SK-N-SH (cell line): ENCODE measurements around the gene CCDC149. TPM values are rescaled to one million over a fixed set of nuclear protein-coding genes. Genes with fewer than 3 reads are reported as not detected.

ENCODE experiments used
- CTCF ChIA-PET: fragments of 300-600, 350-600 bp; formaldehyde crosslinking; extraction: SDS; loops from one replicate; lab custom pipeline; 2021; lab: Yijun Ruan, JAX
- POLR2A ChIA-PET: fragments of 350-600 bp; sonication (Branson Sonifier 250); formaldehyde crosslinking; extraction: SDS; loops from one replicate; lab custom pipeline; 2020; ENCODE audit warnings: antibody characterized with exemption, inconsistent platforms; lab: Yijun Ruan, JAX
- DNase-seq: peaks from one replicate; pipeline ENCODE4 v3.0.0; 2012
- H2AFZ ChIP-seq: fragments of 200-600 bp; sonication (generic); 2 replicates; pipeline ENCODE4 v1.8.1; 2016; ENCODE audit warnings: antibody characterized with exemption, mild to moderate bottlenecking, low read depth
- H3F3A ChIP-seq: fragments of 200-600 bp; sonication (generic); replicated peaks from 2 replicates; pipeline ENCODE3; 2016; ENCODE audit warnings: antibody characterized with exemption, mild to moderate bottlenecking; ENCODE audit not compliant: insufficient read depth
- H3K27ac ChIP-seq, 2 experiments: fragments of 200-500 bp in 1 of 2; fragments of 200-600 bp in 1 of 2; sonication (Bioruptor generic) in 1 of 2; sonication (generic), shearing (Covaris generic) in 1 of 2; 2 replicates each; pipeline versions ENCODE4 v1.5.1 to v1.6.1; 2014 to 2016; ENCODE audit warnings: low read depth in 2 of 2, inconsistent platforms in 1 of 2, low read length in 1 of 2, mild to moderate bottlenecking in 1 of 2, mixed read lengths in 1 of 2
- H3K27me3 ChIP-seq: fragments of 200-600 bp; sonication (generic), shearing (Covaris generic); 2 replicates; pipeline ENCODE4 v1.6.1; 2016; ENCODE audit warnings: mixed run types; ENCODE audit not compliant: insufficient read depth
- H3K36me3 ChIP-seq, 2 experiments: fragments of 200-500 bp in 1 of 2; fragments of 200-600 bp in 1 of 2; sonication (Bioruptor generic) in 1 of 2; sonication (generic) in 1 of 2; replicated peaks in 1 of 2; 2 replicates each; pipeline versions ENCODE3 to v1.5.1; 2014 to 2016; ENCODE audit warnings: low read length in 1 of 2, mild to moderate bottlenecking in 1 of 2; ENCODE audit not compliant: insufficient read depth in 2 of 2, control insufficient read depth in 1 of 2
- H3K4me1 ChIP-seq, 2 experiments: fragments of 200-500 bp in 1 of 2; fragments of 200-600 bp in 1 of 2; sonication (Bioruptor generic) in 1 of 2; sonication (generic), shearing (Covaris generic) in 1 of 2; 2 replicates each; pipeline versions ENCODE4 v1.5.1 to v1.6.1; 2014 to 2016; ENCODE audit warnings: low read depth in 1 of 2, low read length in 1 of 2, mixed run types in 1 of 2; ENCODE audit not compliant: insufficient read depth in 2 of 2, control insufficient read depth in 1 of 2
- H3K4me2 ChIP-seq: fragments of 200-600 bp; sonication (generic), shearing (Covaris generic); 2 replicates; pipeline ENCODE4 v1.6.1; 2017; ENCODE audit warnings: mixed run types
- H3K4me3 ChIP-seq, 2 experiments: fragments of 200-500 bp in 1 of 2; fragments of 200-600 bp in 1 of 2; sonication (Bioruptor generic) in 1 of 2; sonication (generic), shearing (Covaris generic) in 1 of 2; 2 replicates each; pipeline versions ENCODE4 v1.5.1 to v1.8.1; 2014 to 2016; ENCODE audit warnings: low read depth in 2 of 2, inconsistent platforms in 1 of 2, low read length in 1 of 2, mild to moderate bottlenecking in 1 of 2, mixed read lengths in 1 of 2, moderate library complexity in 1 of 2
- H3K79me2 ChIP-seq: fragments of 200-600 bp; sonication (generic); 2 replicates; pipeline ENCODE4 v1.8.1; 2017; ENCODE audit warnings: mild to moderate bottlenecking; ENCODE audit not compliant: insufficient read depth
- H3K9ac ChIP-seq: fragments of 200-600 bp; sonication (generic); 2 replicates; pipeline ENCODE4 v1.6.1; 2017; ENCODE audit warnings: mixed run types
- H3K9me2 ChIP-seq: fragments of 200-600 bp; sonication (generic); 2 replicates; pipeline ENCODE4 v1.6.1; 2017; ENCODE audit warnings: mixed run types
- H3K9me3 ChIP-seq: fragments of 200-600 bp; sonication (generic); 2 replicates; pipeline ENCODE4 v1.6.1; 2017; ENCODE audit warnings: mixed run types, mild to moderate bottlenecking, moderate library complexity
- H4K20me1 ChIP-seq: fragments of 200-600 bp; sonication (generic); 2 replicates; pipeline ENCODE4 v1.6.1; 2017; ENCODE audit warnings: mild to moderate bottlenecking, mixed run types; ENCODE audit not compliant: insufficient read depth
- CTCF ChIP-seq: fragments of 200-600 bp; sonication (generic); IDR thresholded peaks from 2 replicates; pipeline ENCODE4 v1.6.1; 2017; ENCODE audit warnings: antibody characterized with exemption, mild to moderate bottlenecking, moderate library complexity
- ELF1 ChIP-seq: IDR thresholded peaks from 2 replicates; pipeline ENCODE4 v1.4.0; 2012
- EP300 ChIP-seq, 2 experiments: IDR thresholded peaks; 2 replicates each; pipeline versions ENCODE4 v1.4.0 to v1.6.1; 2012; ENCODE audit warnings: borderline replicate concordance in 1 of 2, low read depth in 1 of 2, low read length in 1 of 2
- EZH2phosphoT487 ChIP-seq: fragments of 200-600 bp; sonication (generic); IDR thresholded peaks from 2 replicates; pipeline ENCODE4 v1.6.1; 2017; ENCODE audit warnings: low read depth, mixed run types, mild to moderate bottlenecking, antibody characterized with exemption, moderate library complexity, borderline replicate concordance
- FOXJ3 ChIP-seq: sonication (generic); formaldehyde crosslinking; IDR thresholded peaks from 2 replicates; pipeline ENCODE4 v1.5.1; 2020; ENCODE audit warnings: mild to moderate bottlenecking, missing genetic modification reagents
- GABPA ChIP-seq: IDR thresholded peaks from 2 replicates; pipeline ENCODE4 v1.4.0; 2012; ENCODE audit warnings: low read depth, mild to moderate bottlenecking
- GATA2 ChIP-seq: sonication (generic); formaldehyde crosslinking; IDR thresholded peaks from 2 replicates; pipeline ENCODE4 v1.5.0; 2020; ENCODE audit warnings: mild to moderate bottlenecking, missing genetic modification reagents
- JUND ChIP-seq: IDR thresholded peaks from 2 replicates; pipeline ENCODE4 v1.4.0; 2012
- MAX ChIP-seq: IDR thresholded peaks from 2 replicates; pipeline ENCODE4 v1.4.0; 2012; ENCODE audit warnings: low read depth
- MEF2A ChIP-seq: IDR thresholded peaks from 2 replicates; pipeline ENCODE4 v1.4.0; 2012; ENCODE audit warnings: low read depth, borderline replicate concordance
- MXI1 ChIP-seq: IDR thresholded peaks from 2 replicates; pipeline ENCODE4 v1.6.1; 2012; ENCODE audit warnings: mild to moderate bottlenecking, low read depth, low read length, improper control_type of control experiment
- NFIC ChIP-seq: IDR thresholded peaks from 2 replicates; pipeline ENCODE4 v1.4.0; 2012; ENCODE audit warnings: borderline replicate concordance
- POLR2AphosphoS5 ChIP-seq: IDR thresholded peaks from 2 replicates; pipeline ENCODE4 v1.6.1; 2012; ENCODE audit warnings: low read depth, low read length
- RAD21 ChIP-seq: IDR thresholded peaks from 2 replicates; pipeline ENCODE4 v1.6.1; 2012; ENCODE audit warnings: mild to moderate bottlenecking, low read length
- REST ChIP-seq: IDR thresholded peaks from 2 replicates; pipeline ENCODE4 v1.6.1; 2012; ENCODE audit warnings: mild to moderate bottlenecking, low read depth, low read length, moderate library complexity
- RFX5 ChIP-seq: IDR thresholded peaks from 2 replicates; pipeline ENCODE4 v1.6.1; 2012; ENCODE audit warnings: mild to moderate bottlenecking, improper control_type of control experiment, low read length
- RXRA ChIP-seq: IDR thresholded peaks from 2 replicates; pipeline ENCODE4 v1.4.0; 2012; ENCODE audit warnings: low read depth, mild to moderate bottlenecking, borderline replicate concordance
- TAF1 ChIP-seq: IDR thresholded peaks from 2 replicates; pipeline ENCODE4 v1.6.1; 2012; ENCODE audit warnings: low read depth, mild to moderate bottlenecking, low read length, moderate library complexity, borderline replicate concordance
- TCF12 ChIP-seq: IDR thresholded peaks from 2 replicates; pipeline ENCODE4 v1.4.0; 2012
- TEAD4 ChIP-seq: IDR thresholded peaks from 2 replicates; pipeline ENCODE4 v1.4.0; 2012; ENCODE audit warnings: mild to moderate bottlenecking, borderline replicate concordance; ENCODE audit not compliant: insufficient read depth
- USF1 ChIP-seq: IDR thresholded peaks from 2 replicates; pipeline ENCODE4 v1.4.0; 2012; ENCODE audit warnings: low read depth, borderline replicate concordance
- WGBS: methylation state at CpG from one replicate; pipeline ENCODE4 v1.1.6; 2017; ENCODE audit warnings: low lambda C conversion rate; 5-methylcytosine and 5-hydroxymethylcytosine counted together
- polyA plus RNA-seq, 3 experiments: library from polyadenylated mRNA; depleted of rRNA; stranded (reverse); fragments of >200 nt; gene quantifications; 2 replicates each; pipeline ENCODE4 v1.2.3, GENCODE V29; 2012
- TF ChIP-seq, protein P1 (sequence below): IDR thresholded peaks from 2 replicates; pipeline ENCODE4 v1.4.0; 2012; ENCODE audit warnings: low read depth, borderline replicate concordance

Gene CCDC149
- polyA plus RNA-seq, 1 of the 3 experiments (the other 2 are of a cell fraction), result 5.5 TPM

DNA sequence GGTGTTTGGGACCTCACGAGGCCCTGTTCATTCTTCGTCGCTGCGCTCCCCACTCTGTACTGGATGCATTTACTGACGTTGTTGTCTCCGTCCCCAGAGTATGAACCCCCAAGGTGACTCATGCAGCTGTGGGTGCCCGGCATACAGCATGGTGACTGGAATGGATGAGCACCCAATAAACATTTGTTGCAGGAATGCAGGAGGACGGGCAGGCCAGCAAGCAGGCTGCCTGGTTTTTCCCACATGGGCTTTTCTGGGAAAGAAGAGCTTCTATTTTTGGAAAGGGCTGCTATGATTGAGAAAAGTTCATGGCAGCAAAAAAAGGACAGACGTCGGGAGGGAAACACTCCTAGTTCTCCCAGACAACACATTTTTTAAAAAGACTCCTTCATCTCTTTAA, 118.4 kb downstream of the CCDC149 start (continued):
- TF ChIP-seq, protein P1, sequence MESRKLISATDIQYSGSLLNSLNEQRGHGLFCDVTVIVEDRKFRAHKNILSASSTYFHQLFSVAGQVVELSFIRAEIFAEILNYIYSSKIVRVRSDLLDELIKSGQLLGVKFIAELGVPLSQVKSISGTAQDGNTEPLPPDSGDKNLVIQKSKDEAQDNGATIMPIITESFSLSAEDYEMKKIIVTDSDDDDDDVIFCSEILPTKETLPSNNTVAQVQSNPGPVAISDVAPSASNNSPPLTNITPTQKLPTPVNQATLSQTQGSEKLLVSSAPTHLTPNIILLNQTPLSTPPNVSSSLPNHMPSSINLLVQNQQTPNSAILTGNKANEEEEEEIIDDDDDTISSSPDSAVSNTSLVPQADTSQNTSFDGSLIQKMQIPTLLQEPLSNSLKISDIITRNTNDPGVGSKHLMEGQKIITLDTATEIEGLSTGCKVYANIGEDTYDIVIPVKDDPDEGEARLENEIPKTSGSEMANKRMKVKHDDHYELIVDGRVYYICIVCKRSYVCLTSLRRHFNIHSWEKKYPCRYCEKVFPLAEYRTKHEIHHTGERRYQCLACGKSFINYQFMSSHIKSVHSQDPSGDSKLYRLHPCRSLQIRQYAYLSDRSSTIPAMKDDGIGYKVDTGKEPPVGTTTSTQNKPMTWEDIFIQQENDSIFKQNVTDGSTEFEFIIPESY, result no peak
- TF ChIP-seq TCF12 (peak; percentile 34), RAD21 (no peak), MAX (0 out of 2 replicates have a peak, but pooled peaks have one; percentile 23), POLR2AphosphoS5 (no peak), GATA2 (no peak), USF1 (no peak), TEAD4 (no peak), RFX5 (no peak), MEF2A (peak; percentile 60; the same call in 1 of the 2 replicates), RXRA (0 out of 2 replicates have a peak, but pooled peaks have one; percentile 15), EP300 (IDR thresholded peaks at IDR 0.05; ENCODE audit: borderline replicate concordance in 1 of 2, low read depth in 1 of 2, low read length in 1 of 2) (no peak), ELF1 (no peak), MXI1 (no peak), JUND (peak; percentile 44; the same call in 1 of the 2 replicates)

GRCh38 chr4:24794051-24794450, 118.8 kb downstream of the CCDC149 start:
- Histone ChIP-seq H3K4me3 (no peak overlapping the region), H4K20me1 (no peaks in the 10 kb centered on the region), H2AFZ (no peak overlapping the region), H3K9ac (no peak overlapping the region), H3K9me2 (no peaks in the 10 kb centered on the region), H3K79me2 (no peaks in the 10 kb centered on the region), H3K4me2 (0 out of 2 replicates have a peak overlapping the region, but pooled peaks have one; percentile 77), H3K27ac (peak overlapping the region in 1 of 2 experiments; percentile 72; a peak in 3 of 4 replicates), H3F3A (peaks cover 15% of the 10 kb centered on the region), H3K27me3 (no peaks in the 10 kb centered on the region), H3K4me1 (peaks cover 2 to 11% of the 10 kb centered on the region in 2 experiments; a peak in 2 of 4 replicates), H3K9me3 (no peaks in the 10 kb centered on the region), H3K36me3 (no peaks in the 10 kb centered on the region)
- DNase-seq, result no peak
- ChIA-PET POLR2A (no interaction called here), CTCF (interaction anchor here (1.3 kb wide), 1 partner anchor 9 kb away, joined by 3 read pairs; no protein-coding TSS in a partner anchor)
- TF ChIP-seq TAF1, result no peak
- TF ChIP-seq JUND, result no peak
- TF ChIP-seq NFIC, result no peak
- no peak for TF ChIP-seq CTCF
- TF ChIP-seq FOXJ3 (CRISPR knock-in tag), result no peak
- no peak for TF ChIP-seq EP300 (IDR thresholded peaks at IDR 0.05; ENCODE audit: borderline replicate concordance in 1 of 2, low read depth in 1 of 2, low read length in 1 of 2)
- TF ChIP-seq EZH2phosphoT487, result no peak
- TF ChIP-seq GATA2, result no peak
- no peak for TF ChIP-seq USF1
- no peak for TF ChIP-seq MAX
- TF ChIP-seq REST, result no peak
- TF ChIP-seq MEF2A, result no peak
- no peak for TF ChIP-seq GABPA
- WGBS, result 67% methylated on average over 4 of the region's 4 CpGs
